PC-3 (cell line): ENCODE measurements around the gene SLC13A3. TPM values are rescaled to one million over a fixed set of nuclear protein-coding genes. Genes with fewer than 3 reads are reported as not detected.

Experiments
- ATAC-seq: fragments of 200-7000 bp; cut with Tn5 transposase; 2 replicates; pipeline ENCODE4 v1.9.1; 2020; ENCODE audit warnings: mild to moderate bottlenecking, moderate library complexity
- BruUV-seq: library from RNA; stranded (reverse); fragments of 400-500 nt; replicated peaks from 2 replicates; lab custom pipeline; 2021; lab: Mats Ljungman, UMichigan
- CTCF ChIA-PET: fragments of 300-600 bp; sonication (Branson Sonifier 250); formaldehyde crosslinking; loops from one replicate; lab custom pipeline; 2022; ENCODE audit warnings: antibody characterized with exemption; lab: Charles Lee
- POLR2A ChIA-PET: fragments of 300-600 bp; sonication (Branson Sonifier 250); formaldehyde crosslinking; loops from one replicate; lab custom pipeline; 2022; ENCODE audit warnings: antibody characterized with exemption; ENCODE audit not compliant: unreplicated experiment; lab: Charles Lee
- DNase-seq: peaks from one replicate; pipeline ENCODE4 v3.0.0-alpha.2; 2015
- H2AFZ ChIP-seq: fragments of 300-600 bp; sonication (generic); 2 replicates; pipeline ENCODE4 v1.6.0; 2016; ENCODE audit warnings: antibody characterized with exemption, low read length
- H3F3A ChIP-seq: fragments of 300-600 bp; sonication (generic); one replicate; pipeline ENCODE4 v1.6.0; 2017; ENCODE audit warnings: antibody characterized with exemption, low read length, control low read depth, mild to moderate bottlenecking; ENCODE audit not compliant: unreplicated experiment
- H3K27ac ChIP-seq: fragments of 300-600 bp; sonication (generic); 2 replicates; pipeline ENCODE4 v1.5.1; 2016; ENCODE audit warnings: mild to moderate bottlenecking, low read length
- H3K27me3 ChIP-seq: fragments of 300-600 bp; sonication (generic); 2 replicates; pipeline ENCODE4 v1.6.1; 2016; ENCODE audit warnings: low read length, mixed read lengths
- H3K36me3 ChIP-seq: fragments of 300-600 bp; sonication (generic); 2 replicates; pipeline ENCODE4 v1.6.1; 2016; ENCODE audit warnings: low read depth, mixed run types, low read length, mixed read lengths
- H3K4me1 ChIP-seq: fragments of 300-600 bp; sonication (generic); 2 replicates; pipeline ENCODE4 v1.5.1; 2016; ENCODE audit warnings: low read length; ENCODE audit not compliant: insufficient read depth
- H3K4me2 ChIP-seq: fragments of 300-600 bp; sonication (generic); 2 replicates; pipeline ENCODE4 v1.6.0; 2016; ENCODE audit warnings: low read length
- H3K4me3 ChIP-seq: fragments of 300-600 bp; sonication (generic); 2 replicates; pipeline ENCODE4 v1.5.1; 2016; ENCODE audit warnings: mild to moderate bottlenecking, low read length, mixed read lengths
- H3K79me2 ChIP-seq: fragments of 300-600 bp; sonication (generic); 2 replicates; pipeline ENCODE4 v1.6.1; 2017; ENCODE audit warnings: low read length, mixed read lengths
- H3K9ac ChIP-seq: fragments of 300-600 bp; sonication (generic); 2 replicates; pipeline ENCODE4 v1.6.0; 2016; ENCODE audit warnings: mild to moderate bottlenecking, low read length
- H3K9me2 ChIP-seq: fragments of 300-600 bp; sonication (generic); replicated peaks from 2 replicates; pipeline ENCODE4 v1.6.1; 2016; ENCODE audit warnings: mixed run types, low read length, mixed read lengths
- H3K9me3 ChIP-seq: fragments of 300-600 bp; sonication (generic); 2 replicates; pipeline ENCODE4 v1.6.1; 2016; ENCODE audit warnings: low read length, mixed read lengths
- H4K20me1 ChIP-seq: fragments of 300-600 bp; sonication (generic); 2 replicates; pipeline ENCODE4 v1.6.1; 2016; ENCODE audit warnings: low read length, mixed read lengths
- CTCF ChIP-seq: fragments of 300-600 bp; sonication (generic); conservative IDR thresholded peaks from 2 replicates; pipeline ENCODE4 v1.5.1; 2017; ENCODE audit warnings: antibody characterized with exemption, low read depth, mild to moderate bottlenecking, low read length
- EZH2 ChIP-seq: fragments of 300-600 bp; sonication (generic); IDR thresholded peaks from one replicate; pipeline ENCODE4 v1.6.1; 2017; ENCODE audit warnings: antibody characterized with exemption, mild to moderate bottlenecking, low read length; ENCODE audit not compliant: unreplicated experiment
- EZH2phosphoT487 ChIP-seq: fragments of 300-600 bp; sonication (generic); IDR thresholded peaks from 2 replicates; pipeline ENCODE4 v1.6.1; 2018; ENCODE audit warnings: mild to moderate bottlenecking, antibody characterized with exemption, low read length, borderline replicate concordance
- intact Hi-C: fragments of 100-400 bp; cut with micrococcal nuclease; formaldehyde crosslinking; loops from 2 replicates; pipeline ENCODE4 v1.9.0; 2023
- total RNA-seq: library from RNA; depleted of rRNA; stranded (reverse); fragments of >200 nt; gene quantifications from 2 replicates; pipeline ENCODE4 v1.2.3, GENCODE V29; 2014

The SLC13A3 gene
- total RNA-seq, 1 experiment from 2014 or later, result not detected

GRCh38 chr20:46523108-46523507 lies 128.2 kb downstream of the SLC13A3 start:
- DNase-seq (no peak), ATAC-seq (no peak)
- Histone ChIP-seq H3K36me3 (no peaks in the 10 kb centered on the region), H3K79me2 (no peaks in the 10 kb centered on the region), H3K4me1 (no peaks in the 10 kb centered on the region), H3K4me2 (no peak overlapping the region), H3K9ac (no peak overlapping the region), H4K20me1 (no peaks in the 10 kb centered on the region), H3F3A (no peaks in the 10 kb centered on the region), H3K9me2 (no peaks in the 10 kb centered on the region), H3K27ac (no peak overlapping the region), H3K27me3 (no peaks in the 10 kb centered on the region), H3K9me3 (no peaks in the 10 kb centered on the region), H3K4me3 (no peak overlapping the region), H2AFZ (no peak overlapping the region)
- ChIA-PET CTCF (interaction anchor here (0.6 kb wide), 1 partner anchor 224 kb away, joined by 3 read pairs; no protein-coding TSS in a partner anchor), POLR2A (no interaction called here)
- TF ChIP-seq EZH2, result no peak
- no peak for TF ChIP-seq EZH2phosphoT487
- no peak for TF ChIP-seq CTCF
- intact Hi-C loops, result no loop called here
- BruUV-seq, result no TSS peak

- no TSS peak for BruUV-seq
- intact Hi-C loops, result loop anchor here (1.0 kb wide), 2 partner anchors 160 to 178 kb away; no protein-coding TSS in a partner anchor
- H3K4me2 ChIP-seq, result no peak overlapping the region
- ATAC-seq (peak; percentile 98), DNase-seq (peak; percentile 78)
- H4K20me1 ChIP-seq, result no peaks in the 10 kb centered on the region
- no peaks in the 10 kb centered on the region for H3K9me2 ChIP-seq
- no peaks in the 10 kb centered on the region for H3K36me3 ChIP-seq
- peaks cover 4% of the 10 kb centered on the region; the same call in 1 of the 2 replicates for H3K27me3 ChIP-seq
- no peak overlapping the region for H3K9ac ChIP-seq
- POLR2A ChIA-PET, result no interaction called here
- H3K9me3 ChIP-seq, result no peaks in the 10 kb centered on the region
- H3K27ac ChIP-seq, result no peak overlapping the region
- no peak overlapping the region for H3K4me3 ChIP-seq
- H2AFZ ChIP-seq, result no peak overlapping the region
- CTCF ChIA-PET, result no interaction called here
- no peak for TF ChIP-seq EZH2
- TF ChIP-seq CTCF, result peak; percentile 83
- H3K79me2 ChIP-seq, result no peaks in the 10 kb centered on the region
- H3K4me1 ChIP-seq, result no peaks in the 10 kb centered on the region
- H3F3A ChIP-seq, result no peaks in the 10 kb centered on the region
These were observed 130.2 kb downstream of the SLC13A3 start for GRCh38 chr20:46520976-46521579.

GRCh38 chr20:46520540-46520939 lies 130.7 kb downstream of the SLC13A3 start:
- Histone ChIP-seq H3F3A (no peaks in the 10 kb centered on the region), H3K9ac (no peak overlapping the region), H2AFZ (no peak overlapping the region), H3K9me2 (no peaks in the 10 kb centered on the region), H3K4me1 (no peaks in the 10 kb centered on the region), H3K36me3 (no peaks in the 10 kb centered on the region), H3K27ac (no peak overlapping the region), H3K79me2 (no peaks in the 10 kb centered on the region), H4K20me1 (no peaks in the 10 kb centered on the region), H3K4me2 (no peak overlapping the region), H3K9me3 (no peaks in the 10 kb centered on the region), H3K4me3 (no peak overlapping the region), H3K27me3 (peaks cover 9% of the 10 kb centered on the region; the same call in 1 of the 2 replicates)
- ATAC-seq, result no peak
- intact Hi-C loops, result no loop called here
- DNase-seq, result no peak
- POLR2A ChIA-PET, result no interaction called here
- CTCF ChIA-PET, result no interaction called here
- no TSS peak for BruUV-seq
- no peak for TF ChIP-seq EZH2
- no peak for TF ChIP-seq EZH2phosphoT487
- no peak for TF ChIP-seq CTCF
